HepG2 (cell line): ENCODE results near the gene MAGI1. TPM values are rescaled to one million over a fixed set of nuclear protein-coding genes. Genes with fewer than 3 reads are reported as not detected.

Experiments used
- ATF7 ChIP-seq, 2 experiments: fragments of 450-650 bp in 1 of 2; sonication (generic) in 1 of 2; formaldehyde crosslinking in 1 of 2; IDR thresholded peaks; 2 replicates each; pipeline versions ENCODE4 v1.4.0 to v1.6.1; 2016 to 2020; ENCODE audit warnings: antibody characterized with exemption in 1 of 2, mild to moderate bottlenecking in 1 of 2, missing genetic modification reagents in 1 of 2
- BORCS8-MEF2B ChIP-seq: sonication (generic); formaldehyde crosslinking; IDR thresholded peaks from 2 replicates; pipeline ENCODE4 v1.8.0; 2022; ENCODE audit warnings: mild to moderate bottlenecking, missing genetic modification reagents
- EP300 ChIP-seq, 3 experiments: sonication (generic) in 1 of 3; formaldehyde crosslinking in 1 of 3; IDR thresholded peaks; 2 replicates each; pipeline versions ENCODE4 v1.5.1 to v1.6.1; 2011 to 2020; ENCODE audit warnings: low read depth in 2 of 3, low read length in 2 of 3, borderline replicate concordance in 1 of 3, improper control_type of control experiment in 1 of 3, mild to moderate bottlenecking in 1 of 3, missing genetic modification reagents in 1 of 3, moderate library complexity in 1 of 3
- HMG20B ChIP-seq: conservative IDR thresholded peaks from 2 replicates; pipeline ENCODE4 v1.6.1; 2016; ENCODE audit warnings: missing genetic modification reagents, missing compliant biosample characterization
- KDM4B ChIP-seq: sonication (generic); formaldehyde crosslinking; IDR thresholded peaks from 2 replicates; pipeline ENCODE4 v1.4.0; 2020; ENCODE audit warnings: missing genetic modification reagents
- KMT2B ChIP-seq: IDR thresholded peaks from 2 replicates; pipeline ENCODE4 v1.6.1; 2016; ENCODE audit warnings: missing genetic modification reagents, missing compliant biosample characterization
- MATR3 ChIP-seq: sonication (generic); formaldehyde crosslinking; IDR thresholded peaks from 2 replicates; pipeline ENCODE4 v1.4.0; 2020; ENCODE audit warnings: missing genetic modification reagents
- MTA1 ChIP-seq: sonication (generic); formaldehyde crosslinking; IDR thresholded peaks from 2 replicates; pipeline ENCODE4 v1.4.0; 2020; ENCODE audit warnings: missing genetic modification reagents, mild to moderate bottlenecking, borderline replicate concordance
- NR2F1 ChIP-seq, 2 experiments: fragments of 450-650 bp in 1 of 2; formaldehyde crosslinking in 1 of 2; IDR thresholded peaks; 2 replicates each; pipeline versions ENCODE4 v1.5.0 to v1.6.1; 2016 to 2020; ENCODE audit warnings: mild to moderate bottlenecking in 1 of 2, missing compliant biosample characterization in 1 of 2, missing genetic modification reagents in 1 of 2, moderate library complexity in 1 of 2
- STAG1 ChIP-seq: sonication (generic); formaldehyde crosslinking; IDR thresholded peaks from 2 replicates; pipeline ENCODE4 v1.4.0; 2020; ENCODE audit warnings: missing genetic modification reagents
- YEATS4 ChIP-seq: sonication (generic); formaldehyde crosslinking; IDR thresholded peaks from 2 replicates; pipeline ENCODE4 v1.4.0; 2020; ENCODE audit warnings: missing genetic modification reagents, borderline replicate concordance
- ZNF225 ChIP-seq: sonication (generic); formaldehyde crosslinking; IDR thresholded peaks from 2 replicates; pipeline ENCODE4 v1.4.0; 2020; ENCODE audit warnings: mild to moderate bottlenecking, missing genetic modification reagents
- ZNF350 ChIP-seq: sonication (generic); formaldehyde crosslinking; IDR thresholded peaks from 2 replicates; pipeline ENCODE4 v1.4.0; 2020; ENCODE audit warnings: mild to moderate bottlenecking, low read depth, missing genetic modification reagents, borderline replicate concordance
- ZNF724P ChIP-seq: sonication (generic); formaldehyde crosslinking; IDR thresholded peaks from 2 replicates; pipeline ENCODE4 v1.8.0; 2022; ENCODE audit warnings: missing genetic modification reagents, borderline replicate concordance
- polyA plus RNA-seq, 8 experiments: library from polyadenylated mRNA; depleted of rRNA in 3 of 8; stranded (reverse) in 7 of 8; unstranded in 1 of 8; fragments of >200 nt; fragmentation: Illumina TruSeq in 4 of 8; extraction: Trizol in 4 of 8; gene quantifications; 2 replicates each; pipeline versions ENCODE4 v1.2.1 to v1.2.3, GENCODE V29; 2011 to 2016; ENCODE audit warnings: low read depth in 4 of 8, missing spikeins in 1 of 8, mixed read lengths in 1 of 8; ENCODE audit not compliant: insufficient read depth in 1 of 8
- total RNA-seq, 5 experiments: library from RNA; depleted of rRNA; stranded (reverse); fragments of >200 nt; fragmentation: Illumina TruSeq; extraction: Trizol; gene quantifications; 2 replicates each; pipeline ENCODE4 v1.2.3, GENCODE V29; 2016; ENCODE audit warnings: low read depth in 1 of 5
- TF ChIP-seq, protein P1 (sequence below): sonication (generic); formaldehyde crosslinking; IDR thresholded peaks from 2 replicates; pipeline ENCODE4 v1.4.0; 2020; ENCODE audit warnings: missing genetic modification reagents, mild to moderate bottlenecking, borderline replicate concordance
- TF ChIP-seq, protein P2 (sequence below): IDR thresholded peaks from 2 replicates; pipeline ENCODE4 v1.6.1; 2016; ENCODE audit warnings: missing compliant biosample characterization, missing genetic modification reagents, borderline replicate concordance
- TF ChIP-seq, protein P3 (sequence below): sonication (generic); formaldehyde crosslinking; IDR thresholded peaks from 2 replicates; pipeline ENCODE4 v1.8.0; 2022; ENCODE audit warnings: mild to moderate bottlenecking, missing genetic modification reagents, borderline replicate concordance
- TF ChIP-seq, protein P4 (sequence below): sonication (generic); formaldehyde crosslinking; IDR thresholded peaks from 2 replicates; pipeline ENCODE4 v1.4.0; 2020; ENCODE audit warnings: mild to moderate bottlenecking, missing genetic modification reagents
- TF ChIP-seq, protein P5 (sequence below): sonication (generic); formaldehyde crosslinking; IDR thresholded peaks from 2 replicates; pipeline ENCODE4 v1.4.0; 2020; ENCODE audit warnings: missing genetic modification reagents

Gene MAGI1
- total and polyA plus RNA-seq, 2 of the 13 experiments (the other 11 are each of a cell fraction or from before 2014, with no cell fraction given) = 22.2 to 26.0 TPM

DNA sequence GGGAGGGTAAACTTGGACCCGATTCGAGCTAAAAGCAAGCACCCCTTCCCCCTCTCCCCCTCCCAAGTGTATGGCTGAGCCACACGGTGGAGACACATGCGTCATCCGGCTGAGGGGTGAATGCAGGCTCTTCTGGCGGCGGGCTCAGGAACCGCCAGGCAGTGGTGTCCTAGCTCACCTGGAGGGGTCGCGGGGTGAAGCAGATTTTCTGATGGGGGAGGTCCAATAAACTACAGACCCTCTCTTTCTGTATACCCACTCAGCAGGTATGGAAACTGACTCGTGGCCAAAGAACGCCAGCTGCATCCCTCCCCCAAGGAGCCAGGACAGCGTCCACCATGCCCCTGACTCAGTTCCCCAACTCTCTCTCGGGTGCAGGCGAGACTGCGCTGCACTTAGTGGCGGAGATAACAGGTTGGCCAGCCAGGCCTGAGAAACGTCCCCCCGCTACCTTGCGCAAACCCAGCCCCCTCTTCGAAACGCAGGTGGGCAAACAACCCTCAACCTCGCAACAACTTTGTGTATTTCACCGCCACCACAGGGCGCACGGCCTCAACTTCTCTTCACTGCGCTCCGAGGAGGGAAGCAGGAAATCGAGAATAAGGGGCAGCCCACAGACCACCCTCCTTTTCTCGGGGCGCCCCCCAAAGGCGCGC is 1.3 kb downstream of the MAGI1 start (continued):
- TF ChIP-seq, protein P1, sequence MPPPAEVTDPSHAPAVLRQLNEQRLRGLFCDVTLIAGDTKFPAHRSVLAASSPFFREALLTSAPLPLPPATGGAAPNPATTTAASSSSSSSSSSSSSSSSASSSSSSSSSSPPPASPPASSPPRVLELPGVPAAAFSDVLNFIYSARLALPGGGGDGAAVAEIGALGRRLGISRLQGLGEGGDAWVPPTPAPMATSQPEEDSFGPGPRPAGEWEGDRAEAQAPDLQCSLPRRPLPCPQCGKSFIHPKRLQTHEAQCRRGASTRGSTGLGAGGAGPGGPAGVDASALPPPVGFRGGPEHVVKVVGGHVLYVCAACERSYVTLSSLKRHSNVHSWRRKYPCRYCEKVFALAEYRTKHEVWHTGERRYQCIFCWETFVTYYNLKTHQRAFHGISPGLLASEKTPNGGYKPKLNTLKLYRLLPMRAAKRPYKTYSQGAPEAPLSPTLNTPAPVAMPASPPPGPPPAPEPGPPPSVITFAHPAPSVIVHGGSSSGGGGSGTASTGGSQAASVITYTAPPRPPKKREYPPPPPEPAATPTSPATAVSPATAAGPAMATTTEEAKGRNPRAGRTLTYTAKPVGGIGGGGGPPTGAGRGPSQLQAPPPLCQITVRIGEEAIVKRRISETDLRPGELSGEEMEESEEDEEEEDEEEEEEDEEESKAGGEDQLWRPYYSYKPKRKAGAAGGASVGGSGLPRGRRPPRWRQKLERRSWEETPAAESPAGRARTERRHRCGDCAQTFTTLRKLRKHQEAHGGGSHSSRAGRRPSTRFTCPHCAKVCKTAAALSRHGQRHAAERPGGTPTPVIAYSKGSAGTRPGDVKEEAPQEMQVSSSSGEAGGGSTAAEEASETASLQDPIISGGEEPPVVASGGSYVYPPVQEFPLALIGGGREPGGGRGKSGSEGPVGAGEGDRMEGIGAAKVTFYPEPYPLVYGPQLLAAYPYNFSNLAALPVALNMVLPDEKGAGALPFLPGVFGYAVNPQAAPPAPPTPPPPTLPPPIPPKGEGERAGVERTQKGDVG (CRISPR knock-in tag) = peak; percentile 43; the same call in 1 of the 2 replicates
- no peak for TF ChIP-seq HMG20B (CRISPR knock-in tag)
- 0 out of 4 replicates have a peak, but pooled peaks of 1 of the 2 experiments have one; percentile 6 for TF ChIP-seq NR2F1 (CRISPR knock-in tag; IDR thresholded peaks at IDR 0.05)
- TF ChIP-seq, protein P2, sequence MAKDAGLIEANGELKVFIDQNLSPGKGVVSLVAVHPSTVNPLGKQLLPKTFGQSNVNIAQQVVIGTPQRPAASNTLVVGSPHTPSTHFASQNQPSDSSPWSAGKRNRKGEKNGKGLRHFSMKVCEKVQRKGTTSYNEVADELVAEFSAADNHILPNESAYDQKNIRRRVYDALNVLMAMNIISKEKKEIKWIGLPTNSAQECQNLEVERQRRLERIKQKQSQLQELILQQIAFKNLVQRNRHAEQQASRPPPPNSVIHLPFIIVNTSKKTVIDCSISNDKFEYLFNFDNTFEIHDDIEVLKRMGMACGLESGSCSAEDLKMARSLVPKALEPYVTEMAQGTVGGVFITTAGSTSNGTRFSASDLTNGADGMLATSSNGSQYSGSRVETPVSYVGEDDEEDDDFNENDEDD = no peak
- TF ChIP-seq KDM4B (CRISPR knock-in tag) = 0 out of 2 replicates have a peak, but pooled peaks have one; percentile 17
- TF ChIP-seq YEATS4 (CRISPR knock-in tag) = peak; percentile 14; the same call in 1 of the 2 replicates
- TF ChIP-seq ATF7 (IDR thresholded peaks at IDR 0.05) = no peak
- TF ChIP-seq ATF7 (CRISPR knock-in tag; IDR thresholded peaks at IDR 0.05) = 0 out of 2 replicates have a peak, but pooled peaks have one; percentile 29
- peak in 1 of 2 experiments; percentile 21; a peak in 1 of 4 replicates for TF ChIP-seq EP300 (IDR thresholded peaks at IDR 0.05; ENCODE audit: low read depth in 2 of 2, low read length in 2 of 2)
- TF ChIP-seq EP300 (CRISPR knock-in tag; IDR thresholded peaks at IDR 0.05; ENCODE audit: borderline replicate concordance) = no peak
- TF ChIP-seq KMT2B (CRISPR knock-in tag) = 0 out of 2 replicates have a peak, but pooled peaks have one; percentile 10
- no peak for TF ChIP-seq BORCS8-MEF2B (CRISPR knock-in tag)
- TF ChIP-seq ZNF225 (CRISPR knock-in tag) = 0 out of 2 replicates have a peak, but pooled peaks have one; percentile 15
- TF ChIP-seq STAG1 = peak; percentile 28; the same call in 1 of the 2 replicates
- TF ChIP-seq MTA1 = peak; percentile 48; the same call in 1 of the 2 replicates
- TF ChIP-seq ZNF724P (CRISPR knock-in tag) = 0 out of 2 replicates have a peak, but pooled peaks have one; percentile 39
- peak; percentile 17; the same call in 1 of the 2 replicates for TF ChIP-seq ZNF350 (CRISPR knock-in tag)
- TF ChIP-seq, protein P3, sequence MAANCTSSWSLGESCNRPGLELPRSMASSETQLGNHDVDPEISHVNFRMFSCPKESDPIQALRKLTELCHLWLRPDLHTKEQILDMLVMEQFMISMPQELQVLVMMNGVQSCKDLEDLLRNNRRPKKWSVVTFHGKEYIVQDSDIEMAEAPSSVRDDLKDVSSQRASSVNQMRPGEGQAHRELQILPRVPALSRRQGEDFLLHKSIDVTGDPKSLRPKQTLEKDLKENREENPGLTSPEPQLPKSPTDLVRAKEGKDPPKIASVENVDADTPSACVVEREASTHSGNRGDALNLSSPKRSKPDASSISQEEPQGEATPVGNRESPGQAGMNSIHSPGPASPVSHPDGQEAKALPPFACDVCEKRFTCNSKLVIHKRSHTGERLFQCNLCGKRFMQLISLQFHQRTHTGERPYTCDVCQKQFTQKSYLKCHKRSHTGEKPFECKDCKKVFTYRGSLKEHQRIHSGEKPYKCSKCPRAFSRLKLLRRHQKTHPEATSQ (CRISPR knock-in tag) = no peak
- TF ChIP-seq, protein P4, sequence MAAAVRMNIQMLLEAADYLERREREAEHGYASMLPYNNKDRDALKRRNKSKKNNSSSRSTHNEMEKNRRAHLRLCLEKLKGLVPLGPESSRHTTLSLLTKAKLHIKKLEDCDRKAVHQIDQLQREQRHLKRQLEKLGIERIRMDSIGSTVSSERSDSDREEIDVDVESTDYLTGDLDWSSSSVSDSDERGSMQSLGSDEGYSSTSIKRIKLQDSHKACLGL (CRISPR knock-in tag) = 0 out of 2 replicates have a peak, but pooled peaks have one; percentile 6
- TF ChIP-seq, protein P5, sequence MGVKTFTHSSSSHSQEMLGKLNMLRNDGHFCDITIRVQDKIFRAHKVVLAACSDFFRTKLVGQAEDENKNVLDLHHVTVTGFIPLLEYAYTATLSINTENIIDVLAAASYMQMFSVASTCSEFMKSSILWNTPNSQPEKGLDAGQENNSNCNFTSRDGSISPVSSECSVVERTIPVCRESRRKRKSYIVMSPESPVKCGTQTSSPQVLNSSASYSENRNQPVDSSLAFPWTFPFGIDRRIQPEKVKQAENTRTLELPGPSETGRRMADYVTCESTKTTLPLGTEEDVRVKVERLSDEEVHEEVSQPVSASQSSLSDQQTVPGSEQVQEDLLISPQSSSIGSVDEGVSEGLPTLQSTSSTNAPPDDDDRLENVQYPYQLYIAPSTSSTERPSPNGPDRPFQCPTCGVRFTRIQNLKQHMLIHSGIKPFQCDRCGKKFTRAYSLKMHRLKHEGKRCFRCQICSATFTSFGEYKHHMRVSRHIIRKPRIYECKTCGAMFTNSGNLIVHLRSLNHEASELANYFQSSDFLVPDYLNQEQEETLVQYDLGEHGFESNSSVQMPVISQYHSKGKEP (CRISPR knock-in tag) = no peak
- TF ChIP-seq MATR3 (CRISPR knock-in tag) = no peak
